GM12878 (cell line): ENCODE measurements around the gene DIPK2A. TPM values are rescaled to one million over a fixed set of nuclear protein-coding genes. Genes with fewer than 3 reads are reported as not detected.
A peak's percentile ranks its signal among the peaks of the same experiment; 100 is the strongest.

Experiments
- CBX3 ChIP-seq: fragments of 200-600 bp; sonication (generic); IDR thresholded peaks from 2 replicates; pipeline ENCODE4 v1.6.1; 2016; ENCODE audit warnings: low read depth, borderline replicate concordance
- EP300 ChIP-seq, 2 experiments: fragments of 150-350 bp in 1 of 2; IDR thresholded peaks; 2 replicates each; pipeline ENCODE4 v1.6.1; 2011 to 2012; ENCODE audit warnings: low read depth in 2 of 2, low read length in 2 of 2, borderline replicate concordance in 1 of 2, improper control_type of control experiment in 1 of 2, inconsistent platforms in 1 of 2; ENCODE audit not compliant: control insufficient read depth in 1 of 2
- ETV6 ChIP-seq, 2 experiments: fragments of 450-650 bp in 1 of 2; IDR thresholded peaks in 1 of 2; conservative IDR thresholded peaks in 1 of 2; 2 replicates each; pipeline ENCODE4 v1.6.1; 2014; ENCODE audit warnings: antibody characterized with exemption in 1 of 2, borderline replicate concordance in 1 of 2, low read depth in 1 of 2, mild to moderate bottlenecking in 1 of 2, moderate library complexity in 1 of 2
- FOXM1 ChIP-seq: IDR thresholded peaks from 2 replicates; pipeline ENCODE4 v1.6.1; 2012; ENCODE audit warnings: low read depth, mild to moderate bottlenecking, inconsistent platforms, low read length, moderate library complexity
- GATAD2B ChIP-seq: fragments of 450-650 bp; conservative IDR thresholded peaks from 2 replicates; pipeline ENCODE4 v1.6.1; 2017; ENCODE audit warnings: low read depth, mild to moderate bottlenecking, moderate library complexity
- IKZF1 ChIP-seq: fragments of 450-650 bp; conservative IDR thresholded peaks from 2 replicates; pipeline ENCODE4 v1.6.1; 2017; ENCODE audit warnings: antibody characterized with exemption, mild to moderate bottlenecking
- IKZF2 ChIP-seq, 2 experiments: fragments of 450-650 bp; IDR thresholded peaks; 2 replicates each; pipeline ENCODE4 v1.6.1; 2017; ENCODE audit warnings: mild to moderate bottlenecking in 2 of 2, moderate library complexity in 2 of 2
- MYB ChIP-seq: fragments of 150-350 bp; IDR thresholded peaks from 2 replicates; pipeline ENCODE4 v1.6.1; 2014; ENCODE audit warnings: mild to moderate bottlenecking, low read depth, low read length, borderline replicate concordance
- NBN ChIP-seq: fragments of 450-650 bp; IDR thresholded peaks from 2 replicates; pipeline ENCODE4 v1.6.1; 2016
- NFIC ChIP-seq: IDR thresholded peaks from 2 replicates; pipeline ENCODE4 v1.6.1; 2012; ENCODE audit warnings: low read depth, mild to moderate bottlenecking, inconsistent platforms, low read length, moderate library complexity
- POLR2A ChIP-seq: IDR thresholded peaks from 2 replicates; pipeline ENCODE4 v1.6.1; 2011; ENCODE audit warnings: low read depth, mild to moderate bottlenecking, low read length
- POU2F2 ChIP-seq: IDR thresholded peaks from 3 replicates; pipeline ENCODE4 v1.6.1; 2011; ENCODE audit warnings: low read depth, mild to moderate bottlenecking, low read length, borderline replicate concordance
- RELA ChIP-seq: fragments of 450-650 bp; IDR thresholded peaks from 2 replicates; pipeline ENCODE4 v1.8.0; 2014; ENCODE audit warnings: borderline replicate concordance; ENCODE audit not compliant: partially characterized antibody
- TCF3 ChIP-seq: IDR thresholded peaks from 2 replicates; pipeline ENCODE4 v1.6.1; 2012; ENCODE audit warnings: low read depth, mild to moderate bottlenecking, low read length, borderline replicate concordance; ENCODE audit not compliant: insufficient read depth
- YBX1 ChIP-seq: fragments of 450-650 bp; IDR thresholded peaks from 2 replicates; pipeline ENCODE4 v1.6.1; 2016; ENCODE audit warnings: antibody characterized with exemption
- ZNF24 ChIP-seq: fragments of 450-650 bp; IDR thresholded peaks from 2 replicates; pipeline ENCODE4 v1.6.1; 2017; ENCODE audit warnings: antibody characterized with exemption, mild to moderate bottlenecking
- polyA plus RNA-seq, 11 experiments: library from polyadenylated mRNA; depleted of rRNA in 4 of 11; unstranded in 6 of 11; stranded (reverse) in 5 of 11; fragments of >200 nt; fragmentation: Nextera tagmentation in 4 of 11; fragmentation: Illumina TruSeq in 1 of 11; extraction: Ambion mirVana in 4 of 11; extraction: Trizol in 1 of 11; gene quantifications; 1 replicate in 1 of 11; 2 replicates in 10 of 11; pipeline versions ENCODE4 v1.2.1 to v1.2.3, GENCODE V29; 2011 to 2016; ENCODE audit warnings: inconsistent platforms in 2 of 11, missing spikeins in 2 of 11, low read depth in 1 of 11
- total RNA-seq, 4 experiments: library from RNA; depleted of rRNA in 3 of 4; stranded (reverse); fragments of >200 nt in 3 of 4; fragmentation: Illumina TruSeq in 1 of 4; extraction: Trizol in 1 of 4; gene quantifications; 2 replicates each; pipeline versions ENCODE4 v1.2.1 to v1.2.3, GENCODE V29; 2013 to 2021
- TF ChIP-seq, protein P1 (sequence below): IDR thresholded peaks from 2 replicates; pipeline ENCODE4 v1.6.1; 2012; ENCODE audit warnings: low read depth, low read length, improper control_type of control experiment

DIPK2A gene
- total and polyA plus RNA-seq, 10 of the 15 experiments (the other 5 are each of a cell fraction or from before 2014, with no cell fraction given) = 4.6 to 36.4 (median 15.0) TPM

DNA sequence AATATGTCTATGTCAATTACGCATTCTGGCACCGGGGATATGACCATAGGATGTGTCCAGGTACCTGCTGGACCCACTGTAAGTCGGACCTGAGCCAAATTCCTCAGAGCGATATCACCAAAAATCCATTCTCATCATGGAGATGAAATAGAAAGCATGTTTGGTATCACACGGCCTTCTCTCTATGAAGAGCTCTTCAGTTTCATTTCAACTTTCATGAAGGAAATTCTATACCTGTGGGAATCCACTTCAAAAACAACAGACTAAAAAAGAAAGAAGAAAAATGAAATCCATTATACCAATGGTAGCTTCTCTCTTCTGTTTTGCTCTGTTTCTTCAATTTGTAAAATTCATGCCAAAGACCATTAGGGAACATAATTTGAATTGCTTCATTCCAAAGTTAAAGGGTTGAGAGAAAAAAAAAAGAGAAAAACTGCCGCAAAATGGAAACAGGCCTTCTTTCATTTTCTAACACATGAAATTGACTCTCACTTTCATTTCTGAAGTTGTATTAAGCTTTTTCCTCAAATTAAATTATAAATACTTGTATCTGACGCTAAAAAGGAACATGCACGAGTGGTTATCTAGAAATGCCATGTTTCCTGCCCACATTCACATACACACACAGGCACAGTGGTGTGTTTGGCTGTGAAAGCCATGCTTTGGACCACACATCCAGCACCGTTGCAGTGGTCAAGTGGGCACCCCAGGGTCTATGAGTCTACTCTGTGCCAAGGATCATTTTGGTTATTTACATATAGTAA, 46.9 kb upstream of the DIPK2A start (continued):
- TF ChIP-seq POU2F2 (no peak), GATAD2B (no peak), ZNF24 (no peak), EP300 (IDR thresholded peaks at IDR 0.05; ENCODE audit: borderline replicate concordance in 1 of 2, control insufficient read depth in 1 of 2, low read depth in 2 of 2, low read length in 2 of 2) (no peak), IKZF2 (IDR thresholded peaks at IDR 0.05) (peak in 1 of 2 experiments; percentile 14; a peak in 1 of 4 replicates), POLR2A (no peak), NFIC (peak; percentile 46; the same call in 1 of the 2 replicates), YBX1 (no peak), FOXM1 (no peak), RELA (no peak), ETV6 (conservative IDR thresholded peaks at IDR 0.05 in 1 of 2, IDR thresholded peaks at IDR 0.05 in 1 of 2; ENCODE audit: borderline replicate concordance in 1 of 2, low read depth in 1 of 2) (no peak), NBN (no peak), TCF3 (no peak), CBX3 (no peak), MYB (no peak), IKZF1 (no peak)
- TF ChIP-seq, protein P1, sequence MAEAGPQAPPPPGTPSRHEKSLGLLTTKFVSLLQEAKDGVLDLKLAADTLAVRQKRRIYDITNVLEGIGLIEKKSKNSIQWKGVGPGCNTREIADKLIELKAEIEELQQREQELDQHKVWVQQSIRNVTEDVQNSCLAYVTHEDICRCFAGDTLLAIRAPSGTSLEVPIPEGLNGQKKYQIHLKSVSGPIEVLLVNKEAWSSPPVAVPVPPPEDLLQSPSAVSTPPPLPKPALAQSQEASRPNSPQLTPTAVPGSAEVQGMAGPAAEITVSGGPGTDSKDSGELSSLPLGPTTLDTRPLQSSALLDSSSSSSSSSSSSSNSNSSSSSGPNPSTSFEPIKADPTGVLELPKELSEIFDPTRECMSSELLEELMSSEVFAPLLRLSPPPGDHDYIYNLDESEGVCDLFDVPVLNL = no peak
